Putamen (tissue), 1 donor: Measurements from ENCODE around the gene CTNNA3.

Experiments
- DNase-seq: peaks from one replicate; pipeline ENCODE4 v3.0.0-alpha.2; 2016; ENCODE audit warnings: low spot score

CTNNA3 gene

DNA sequence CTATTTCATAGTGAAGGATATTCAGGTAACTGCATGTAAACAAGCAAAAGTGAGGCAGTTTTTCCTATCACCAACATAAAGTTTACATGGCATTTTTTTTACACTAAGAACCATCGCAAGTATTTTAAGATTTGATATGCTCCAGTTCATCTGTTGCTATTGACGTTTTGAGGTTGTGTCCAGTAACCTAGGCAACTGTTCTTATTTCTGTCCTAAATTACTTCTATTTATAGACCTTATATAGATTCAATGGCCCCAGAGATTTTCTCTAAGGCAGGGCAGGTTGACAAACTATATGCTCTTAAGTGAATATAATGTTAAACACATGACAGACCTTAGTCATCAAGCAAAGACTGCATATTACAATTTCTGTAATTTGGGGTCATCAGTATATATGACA is 1600.4 kb downstream of the CTNNA3 start:
- no peak for DNase-seq

DNA sequence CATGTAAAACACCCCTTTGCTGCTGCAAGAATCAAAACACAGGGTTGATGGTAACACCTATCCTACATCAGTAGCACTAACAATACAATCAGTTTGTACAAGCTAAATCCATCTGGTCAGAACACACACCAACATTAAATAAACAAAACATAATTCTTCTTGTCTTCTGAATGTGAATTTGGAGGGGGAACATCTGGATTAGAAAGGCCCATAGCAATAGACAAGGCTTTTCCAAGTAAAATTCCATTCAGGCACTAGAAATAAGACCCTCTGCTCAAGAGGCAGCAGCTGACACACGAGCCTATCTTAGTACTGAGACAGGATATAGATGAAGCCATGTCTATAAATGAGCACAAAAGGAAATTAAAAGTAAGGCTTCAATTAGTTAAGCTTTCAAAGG is 1610.1 kb downstream of the CTNNA3 start:
- no peak for DNase-seq

DNA sequence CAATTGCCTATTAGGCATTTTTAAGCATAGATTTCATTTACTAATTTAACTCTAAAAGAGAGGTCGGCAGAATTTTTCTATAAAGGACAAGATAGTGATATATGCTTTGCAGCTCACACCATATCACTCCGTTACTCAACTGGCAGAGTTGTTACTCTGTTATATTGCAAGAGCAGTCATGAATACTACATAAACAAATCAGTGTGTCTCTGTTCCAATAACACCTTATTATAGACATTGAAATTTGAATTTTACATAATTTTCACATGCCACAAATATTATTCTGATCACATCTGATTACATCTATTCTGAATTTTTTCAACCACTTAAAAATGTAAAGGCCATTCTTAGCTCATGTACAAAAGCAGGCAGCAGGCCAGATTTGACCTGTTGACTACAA is 1624.1 kb downstream of the CTNNA3 start:
- no peak for DNase-seq

DNA sequence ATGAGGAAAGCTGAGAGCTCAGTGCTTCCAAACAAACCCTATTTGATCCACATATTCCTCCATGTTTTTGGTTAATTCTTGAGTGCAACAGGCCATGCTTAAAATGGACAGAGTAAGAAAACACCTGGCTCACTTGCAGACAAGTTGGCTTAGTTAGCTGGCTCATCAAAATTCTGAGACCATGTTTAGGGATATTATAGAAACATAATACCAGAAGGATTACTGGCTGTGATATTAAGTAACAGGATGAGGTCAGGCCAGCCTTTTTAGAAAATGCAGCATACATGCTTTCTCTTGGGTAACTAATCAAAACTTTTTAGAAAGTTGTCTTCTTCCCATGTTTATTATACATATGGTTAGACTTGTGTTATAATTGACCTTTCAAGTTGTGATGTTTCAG is 1637.4 kb downstream of the CTNNA3 start:
- DNase-seq = no peak

DNA sequence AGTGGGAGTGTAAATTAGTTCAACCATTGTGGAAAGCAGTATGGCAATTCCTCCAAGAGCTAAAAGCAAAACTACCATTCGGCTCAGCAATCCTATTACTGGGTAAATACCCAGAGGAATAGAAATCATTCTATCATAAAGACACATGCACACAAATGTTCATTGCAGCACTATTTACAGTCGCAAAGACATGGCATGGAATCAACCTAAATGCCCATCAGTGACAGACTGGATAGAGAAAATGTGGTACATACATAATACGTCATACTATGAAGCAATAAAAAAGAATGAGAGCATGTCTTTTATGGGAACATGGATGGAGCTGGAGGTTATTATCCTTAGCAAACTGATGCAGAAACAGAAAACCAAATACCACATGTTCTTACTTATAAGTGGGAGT is 1646.7 kb downstream of the CTNNA3 start:
- DNase-seq = no peak

DNA sequence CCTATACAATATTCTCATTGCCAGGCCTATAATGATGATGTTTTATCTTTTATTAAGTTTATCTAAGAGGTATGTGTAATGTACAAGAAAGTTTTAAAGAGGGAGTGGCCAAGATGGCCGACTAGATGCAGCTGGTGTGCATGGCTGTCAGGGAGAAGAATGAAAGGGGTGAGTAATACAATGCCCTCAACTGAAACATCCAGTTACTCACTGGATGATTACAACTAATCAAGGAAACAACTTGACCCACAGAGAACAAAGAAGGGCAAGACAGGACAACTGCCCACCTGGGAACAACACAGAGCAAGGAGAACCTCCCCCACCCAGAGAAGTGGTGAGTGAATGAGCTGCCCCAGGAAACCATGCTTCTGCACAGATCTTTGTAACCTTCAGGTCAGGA is 1650.1 kb downstream of the CTNNA3 start:
- DNase-seq = no peak

DNA sequence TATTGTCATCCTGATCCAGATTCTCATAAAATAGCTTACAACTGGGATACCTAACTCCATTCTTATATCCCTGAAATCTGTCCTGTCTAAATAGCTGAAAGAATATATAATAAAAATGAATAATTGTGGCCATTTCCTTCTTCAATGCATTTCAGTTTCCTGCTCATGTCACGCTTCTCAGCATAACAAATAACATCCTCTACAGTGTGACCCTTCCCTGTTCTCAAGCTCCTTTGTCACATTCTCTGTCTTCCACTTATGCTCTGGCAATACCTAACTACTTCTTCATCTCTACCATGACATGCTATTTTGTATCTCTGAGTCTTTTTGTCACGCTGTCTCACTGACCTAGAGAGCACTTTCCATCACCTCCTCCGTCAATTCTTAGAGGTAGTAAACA is 1654.2 kb downstream of the CTNNA3 start:
- DNase-seq = no peak

DNA sequence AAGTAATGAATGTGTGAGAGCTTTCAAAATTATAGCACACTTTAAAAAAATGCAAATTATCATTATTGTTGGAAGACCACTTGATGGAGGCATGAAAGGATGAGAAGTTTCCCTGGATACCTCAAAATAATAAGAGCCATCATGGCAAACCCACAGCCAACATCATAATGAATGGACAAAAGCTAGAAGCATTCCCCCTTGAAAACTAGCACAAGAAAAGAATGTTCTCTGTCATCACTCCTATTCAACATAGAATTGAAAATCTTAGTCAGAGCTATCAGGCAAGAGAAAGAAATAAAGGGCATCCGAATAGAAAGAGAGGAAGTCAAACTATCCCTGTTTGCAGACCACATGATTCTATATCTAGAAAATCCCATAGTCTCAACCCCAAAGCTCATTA is 1657.4 kb downstream of the CTNNA3 start:
- DNase-seq = no peak

DNA sequence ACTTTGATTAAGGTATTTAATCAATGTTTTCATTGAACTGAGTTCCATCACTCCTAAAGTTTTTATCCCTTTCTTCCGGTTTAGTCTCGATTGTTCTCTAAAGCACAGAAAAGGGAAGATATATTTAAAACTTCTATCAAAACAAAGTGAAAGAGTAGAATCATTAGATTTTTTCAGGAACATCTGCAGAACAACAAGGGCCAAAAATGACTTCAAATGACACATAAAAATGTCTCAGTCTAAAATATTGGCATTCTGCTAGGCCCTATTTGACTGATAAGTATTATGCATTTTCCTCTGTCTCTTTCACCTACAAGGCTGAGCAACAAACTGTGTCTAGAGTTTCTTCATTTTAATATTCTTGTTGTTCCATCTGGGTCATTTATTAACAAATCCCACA is 1669.7 kb downstream of the CTNNA3 start:
- DNase-seq = no peak

DNA sequence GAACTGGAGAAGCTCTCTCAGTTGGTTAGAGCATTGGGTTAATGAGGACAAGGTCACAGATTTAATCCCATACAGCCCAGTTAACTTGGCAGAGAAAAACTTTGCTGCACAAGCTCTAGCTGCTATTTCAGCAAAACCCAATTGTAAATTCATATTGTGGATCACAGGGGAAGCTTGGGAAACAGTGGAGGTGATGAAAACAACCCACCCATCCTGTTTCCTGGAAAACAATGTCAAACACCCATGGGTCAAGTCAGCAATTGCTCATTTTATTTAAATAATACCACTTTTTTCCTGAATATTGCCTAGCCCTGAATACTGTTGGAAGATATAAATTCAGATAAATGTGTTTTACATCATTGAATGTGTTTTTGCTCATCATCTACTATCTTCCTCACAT is 1670.8 kb downstream of the CTNNA3 start:
- no peak for DNase-seq

DNA sequence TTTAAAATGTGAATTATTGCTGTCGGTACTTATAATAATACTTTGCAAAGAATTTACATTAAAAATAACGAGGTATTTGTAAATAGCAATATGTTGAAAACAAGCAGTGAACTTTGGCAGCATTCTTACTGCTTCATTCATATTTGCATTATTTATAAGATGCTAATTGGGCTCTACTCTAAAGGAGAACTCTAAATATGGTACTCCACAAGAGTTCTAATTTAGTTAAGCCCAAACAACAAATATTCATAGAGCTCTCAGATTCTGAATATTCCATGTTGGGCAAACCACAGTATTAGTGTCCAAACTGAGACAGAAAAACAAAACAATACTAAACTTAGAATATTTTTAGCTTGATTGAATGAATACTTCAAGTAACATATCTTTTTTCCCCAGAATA is 1674.6 kb downstream of the CTNNA3 start:
- no peak for DNase-seq

DNA sequence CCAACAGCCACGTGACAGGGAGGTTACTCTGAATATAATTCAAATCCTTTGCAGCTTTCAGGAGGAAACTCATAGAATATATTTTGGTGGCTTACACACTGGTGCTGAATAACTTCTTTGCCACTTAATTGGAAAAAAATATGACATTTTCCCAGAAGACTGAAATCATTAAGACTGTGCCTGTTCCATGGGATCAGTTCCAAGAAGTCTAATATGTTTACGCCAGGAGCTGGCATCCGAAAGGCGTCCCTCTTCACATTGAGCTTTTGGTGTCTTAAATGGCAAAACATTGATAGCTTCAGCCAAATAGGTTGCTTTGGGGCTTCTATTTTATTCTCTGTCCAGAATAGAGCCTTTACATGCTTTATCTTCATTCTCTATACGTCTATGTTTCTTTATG is 1687.8 kb downstream of the CTNNA3 start:
- no peak for DNase-seq

DNA sequence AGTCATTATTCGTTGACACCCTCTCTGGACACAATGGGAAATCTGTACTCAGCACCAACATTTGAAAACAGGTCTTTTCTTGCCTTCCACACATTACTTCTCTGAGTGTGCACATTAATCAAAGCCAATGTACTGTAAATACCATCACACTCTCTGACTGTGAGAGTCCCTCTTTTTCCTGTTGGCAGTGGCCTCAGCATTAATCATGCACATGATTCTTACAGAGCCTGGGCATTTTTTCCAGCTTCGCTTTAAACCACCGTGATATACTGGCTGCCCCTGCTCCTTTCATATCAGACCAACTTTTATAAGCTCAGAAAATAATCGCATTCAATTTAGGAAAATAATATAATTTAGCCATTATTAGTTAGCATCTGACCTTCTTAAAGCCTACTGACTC is 1689.6 kb downstream of the CTNNA3 start:
- no peak for DNase-seq

DNA sequence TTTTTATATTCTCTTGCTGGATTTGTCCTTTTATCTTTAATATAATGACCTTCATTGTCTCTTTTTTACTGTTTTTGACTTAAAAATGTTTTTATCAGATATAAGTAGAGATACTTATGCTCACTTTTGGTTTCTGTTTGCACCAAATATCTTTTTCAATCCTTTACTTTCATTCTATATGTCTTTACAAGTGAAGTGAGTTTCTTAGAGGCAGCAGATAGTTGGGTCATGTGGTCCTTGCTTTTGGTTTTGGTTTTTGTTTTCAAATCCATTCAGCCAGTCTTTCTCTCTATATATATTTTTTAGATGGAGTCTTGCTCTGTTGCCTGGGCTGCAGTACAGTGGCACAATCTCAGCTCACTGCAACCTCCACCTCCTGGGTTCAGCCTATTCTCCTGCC is 1702.5 kb downstream of the CTNNA3 start:
- no peak for DNase-seq

DNA sequence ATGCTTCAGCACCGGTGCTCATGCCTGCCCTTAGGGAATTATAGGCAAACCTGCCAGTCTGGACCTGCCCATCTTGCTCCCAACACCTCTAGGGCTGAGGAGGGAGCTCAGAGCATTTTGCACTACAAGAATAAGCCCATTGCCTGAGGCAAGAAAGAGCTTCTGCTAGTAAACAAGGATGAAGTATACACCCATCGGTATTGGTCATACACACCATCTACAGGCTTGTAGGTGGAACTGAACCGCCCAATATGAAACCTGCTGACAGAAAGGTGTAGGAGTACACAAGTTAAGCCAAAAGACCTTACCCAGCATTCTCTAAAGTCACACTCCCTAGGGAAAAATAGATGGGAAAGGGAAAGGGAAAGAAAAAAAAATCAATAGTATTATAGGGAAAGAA is 1727.1 kb downstream of the CTNNA3 start:
- no peak for DNase-seq

DNA sequence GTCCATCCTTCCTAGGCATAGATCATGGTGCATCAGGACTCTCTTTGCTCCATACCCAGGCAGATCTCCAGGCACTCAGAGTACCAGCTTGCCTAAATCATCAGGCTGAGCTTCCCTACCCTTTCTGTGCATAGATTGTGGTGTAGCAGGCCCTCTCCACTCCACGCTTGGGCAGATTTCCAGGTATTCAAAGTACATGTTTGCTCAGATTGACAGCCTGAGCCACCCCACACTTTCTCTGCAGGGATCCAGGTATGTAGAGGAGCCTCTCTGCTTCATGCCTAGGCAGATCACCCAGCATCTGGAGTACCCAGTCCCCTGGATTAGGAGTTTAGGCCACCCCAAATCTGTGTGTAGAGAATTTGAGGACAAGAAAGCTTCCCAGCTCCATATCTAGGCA is 1727.6 kb downstream of the CTNNA3 start:
- DNase-seq = no peak

DNA sequence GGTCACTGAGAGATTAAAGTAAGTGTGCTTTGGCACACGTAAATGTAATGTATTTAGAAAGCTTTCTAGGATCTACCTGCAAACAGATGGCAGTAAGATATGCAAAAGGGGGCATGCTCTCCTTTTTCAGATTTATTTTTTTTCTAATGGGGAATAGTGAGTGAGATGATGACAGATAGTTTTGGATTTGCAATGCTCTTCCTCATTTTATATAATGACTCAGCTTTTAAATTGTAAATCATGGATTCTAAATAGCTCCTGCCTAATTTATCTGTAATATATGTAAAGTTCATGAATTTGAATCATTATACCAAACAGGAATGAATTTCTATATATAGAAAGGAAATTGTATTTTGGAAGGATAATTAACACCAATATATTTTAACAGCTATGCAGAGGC is 1731.8 kb downstream of the CTNNA3 start:
- no peak for DNase-seq

DNA sequence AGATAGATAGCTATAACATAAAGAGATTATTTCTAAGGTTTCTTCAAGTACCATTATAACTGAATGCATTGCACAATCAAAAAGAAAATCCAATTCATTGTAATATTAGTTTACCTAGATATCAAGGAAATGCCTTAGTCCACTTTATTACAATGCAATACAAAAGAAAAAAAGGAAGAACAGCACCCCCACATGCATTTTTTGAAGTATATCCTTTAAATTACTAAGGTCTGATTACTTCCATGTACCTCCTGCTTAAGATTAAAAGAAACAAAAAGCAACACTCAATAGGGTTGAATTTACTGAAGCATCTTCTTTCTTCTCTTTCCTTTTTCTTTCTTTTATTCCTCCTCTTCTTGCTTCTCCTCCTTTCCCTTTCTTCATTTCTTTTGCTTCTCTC is 1743.9 kb downstream of the CTNNA3 start:
- DNase-seq = no peak

DNA sequence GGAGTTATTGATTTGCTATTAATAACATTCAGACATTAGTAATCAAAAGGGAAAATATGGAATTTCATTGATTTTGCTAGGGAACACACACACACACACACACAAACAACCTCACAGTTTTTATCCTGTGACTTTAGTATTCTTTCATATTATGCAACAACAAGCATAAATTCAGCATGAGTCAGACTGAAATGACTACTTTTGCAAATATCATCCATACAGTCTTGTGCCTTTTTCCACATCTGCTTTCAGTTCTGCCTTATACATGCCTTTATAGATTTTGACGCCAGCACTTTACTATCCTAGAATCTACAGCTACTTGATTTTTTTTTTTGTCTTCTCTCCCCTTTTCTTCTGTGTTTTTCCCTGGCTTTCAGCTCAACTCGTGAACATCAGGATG is 1745.9 kb downstream of the CTNNA3 start:
- DNase-seq = no peak

DNA sequence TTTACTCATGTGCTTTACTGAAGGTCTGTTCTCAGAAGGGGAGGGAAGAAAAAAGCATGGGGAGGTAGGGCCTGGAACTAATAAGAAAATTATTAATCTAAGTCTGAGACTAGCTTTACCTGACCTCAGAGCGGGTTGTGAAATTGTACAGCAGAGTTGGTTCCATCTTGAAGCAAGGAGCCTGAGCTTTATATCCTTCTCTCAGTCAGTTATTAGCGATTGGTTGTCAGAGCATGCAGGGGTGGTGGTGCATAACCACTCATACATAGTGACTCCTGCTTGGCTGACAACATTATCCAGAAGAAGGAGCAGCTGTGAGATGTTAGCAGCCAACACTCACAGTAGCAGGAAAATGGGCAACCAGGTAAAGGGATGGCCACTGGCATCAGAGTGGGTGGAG is 1746.5 kb downstream of the CTNNA3 start:
- DNase-seq = no peak

DNA sequence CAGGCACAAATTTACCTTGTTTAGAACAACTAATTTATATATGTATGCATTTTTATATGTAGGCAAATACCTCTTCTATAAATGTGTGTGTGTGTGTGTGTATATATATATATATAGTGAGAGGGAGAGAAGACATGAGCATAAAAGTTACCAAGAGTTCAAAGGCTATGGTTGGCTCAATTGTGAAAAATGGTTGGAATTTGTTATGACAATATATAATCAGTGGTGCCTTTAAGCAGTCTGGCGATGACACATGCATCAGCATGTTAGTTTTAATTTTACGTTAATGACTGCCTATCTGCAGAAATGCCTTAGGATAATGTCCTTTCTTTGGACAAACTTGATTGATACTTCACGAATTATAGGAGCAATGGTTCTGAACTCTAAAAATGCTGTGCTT is 1750.9 kb downstream of the CTNNA3 start:
- no peak for DNase-seq

DNA sequence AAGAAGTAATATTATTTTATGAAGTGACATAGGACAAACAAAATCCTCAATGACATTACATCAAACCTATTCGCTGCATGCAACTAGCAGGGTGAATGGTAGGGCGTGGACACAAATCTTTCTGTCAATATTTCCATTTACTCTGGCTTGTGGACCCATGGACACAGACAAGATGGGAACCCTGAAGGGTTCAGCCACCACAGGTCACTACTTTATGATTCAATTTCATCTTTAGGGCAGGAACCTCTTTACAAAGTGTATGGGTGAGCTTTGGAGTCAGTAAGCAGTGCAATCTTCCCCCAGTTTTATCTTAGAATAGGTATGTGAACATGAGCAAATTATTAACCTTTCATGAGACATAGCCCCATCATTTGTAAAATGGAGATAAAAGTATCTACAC is 1752.5 kb downstream of the CTNNA3 start:
- DNase-seq = no peak

DNA sequence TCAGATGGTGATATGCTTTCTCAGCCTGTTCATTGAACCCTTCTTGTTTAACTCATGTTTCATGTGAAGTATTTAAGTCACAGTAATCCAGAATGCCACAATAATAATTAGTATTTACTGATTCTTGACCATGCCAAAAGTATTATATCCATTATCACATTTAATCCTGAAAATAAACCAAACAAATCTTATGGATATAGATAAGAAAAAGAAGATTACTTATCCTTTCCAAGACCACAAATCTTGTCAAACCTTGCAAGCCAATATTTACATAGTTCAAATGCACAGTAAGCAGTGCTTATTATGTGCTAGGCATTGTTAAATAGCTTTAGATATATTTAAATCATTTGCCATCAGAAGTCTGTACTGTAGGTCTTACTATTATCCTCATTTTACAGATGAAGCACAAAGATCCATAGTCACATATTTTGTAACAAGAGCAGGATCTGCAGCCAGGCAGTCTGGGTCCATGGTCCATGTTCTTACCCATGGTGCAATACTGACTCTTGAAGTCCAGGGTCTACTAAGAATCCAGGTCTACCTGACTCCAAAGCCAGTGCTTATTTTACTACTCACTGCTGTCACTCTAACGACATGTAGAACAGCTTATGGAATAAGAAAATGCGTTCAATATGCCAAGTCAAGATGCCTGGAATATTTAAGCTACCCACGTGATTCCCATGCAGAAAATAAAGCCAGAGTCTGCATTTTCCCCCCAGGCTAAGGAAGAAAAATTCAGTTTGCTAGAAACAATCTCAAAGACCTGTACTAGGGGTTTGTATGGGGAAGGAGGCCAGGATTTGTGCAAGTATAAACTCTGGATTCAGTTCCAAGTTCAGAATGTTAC is 1755.0 kb downstream of the CTNNA3 start:
- DNase-seq = no peak

DNA sequence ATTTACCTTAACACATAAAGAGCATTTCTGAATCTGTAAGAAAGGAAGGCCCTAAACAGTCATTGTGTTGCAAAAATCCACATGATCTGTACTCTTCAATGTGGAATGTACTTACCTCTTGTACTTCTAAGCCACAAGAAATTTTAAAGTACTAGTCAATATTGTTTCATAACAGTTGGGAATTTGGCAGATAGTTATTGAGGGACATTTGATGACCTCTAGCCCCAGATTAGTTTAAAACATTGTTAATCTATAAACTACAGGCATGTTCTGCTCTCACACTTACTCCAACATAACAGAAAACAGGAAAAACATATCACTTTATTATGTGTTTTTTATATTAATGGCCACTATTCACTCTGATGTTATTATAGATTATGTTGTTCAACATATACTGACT is 1755.9 kb downstream of the CTNNA3 start:
- no peak for DNase-seq
